ENCODE measurements around the gene GALP.

GRCh38 chr19:56209091-56209490 lies 33.3 kb downstream of the GALP start:
- TF ChIP-seq SIN3A (IDR thresholded peaks at IDR 0.05; ENCODE audit: borderline replicate concordance, insufficient read depth, low read length), result no peak
- no peak for TF ChIP-seq POLR2AphosphoS5 (IDR thresholded peaks at IDR 0.05; ENCODE audit: low read depth, low read length)
- TF ChIP-seq TAF1 (IDR thresholded peaks at IDR 0.05; ENCODE audit: borderline replicate concordance, insufficient read depth, low read length), result no peak
- no peak for TF ChIP-seq REST (IDR thresholded peaks at IDR 0.05; ENCODE audit: insufficient read depth in 1 of 2, low read depth in 2 of 2, low read length in 2 of 2)
- no peak for TF ChIP-seq FOXP2 (optimal IDR thresholded peaks at IDR 0.05; ENCODE audit: borderline replicate concordance, extremely low read depth, extremely low read length, insufficient read depth)

All from PFSK-1 (cell line).